ENCODE measurements around the gene ERMP1.

GRCh38 chr9:5876711-5877110 lies 43.8 kb upstream of the ERMP1 start:
- TF ChIP-seq CTCF (IDR thresholded peaks at IDR 0.05; ENCODE audit: low read length): no peak
- no peak for TF ChIP-seq EZH2 (IDR thresholded peaks at IDR 0.05; ENCODE audit: borderline replicate concordance, low read length)
